HT-29 (cell line): Measurements from ENCODE around the gene TECPR2. TPM values are rescaled to one million over a fixed set of nuclear protein-coding genes. Genes with fewer than 3 reads are reported as not detected.

Experiments used
- DNase-seq: peaks from one replicate; pipeline ENCODE4 v3.0.0-alpha.2; 2015; ENCODE audit warnings: low spot score
- total RNA-seq: library from RNA; depleted of rRNA; stranded (reverse); fragments of >200 nt; shearing (Covaris generic); gene quantifications from 2 replicates; pipeline ENCODE4 v1.2.3, GENCODE V29; 2014

TECPR2 gene
- total RNA-seq, 1 experiment from 2014 or later = 8.9 TPM

DNA sequence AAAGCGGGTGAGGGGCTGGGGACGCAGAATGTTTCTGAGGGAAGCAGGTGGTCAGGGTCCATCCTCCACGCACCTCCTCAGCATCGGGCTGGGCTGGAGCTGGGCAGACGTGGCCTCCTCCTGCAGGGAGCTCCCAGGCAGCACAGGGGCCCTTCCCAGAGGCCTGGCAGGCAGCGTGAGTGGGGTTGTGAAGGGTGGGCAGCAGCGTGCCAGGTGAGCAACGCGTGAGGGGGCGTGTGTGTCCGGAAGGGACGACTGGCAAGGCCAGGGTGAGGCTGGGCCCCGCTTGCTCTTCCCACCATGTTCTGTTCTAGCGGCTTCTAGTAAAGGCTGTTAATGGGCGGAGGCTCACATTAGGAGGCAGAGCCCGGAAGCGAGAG, 129.8 kb downstream of the TECPR2 start:
- DNase-seq = no peak

DNA sequence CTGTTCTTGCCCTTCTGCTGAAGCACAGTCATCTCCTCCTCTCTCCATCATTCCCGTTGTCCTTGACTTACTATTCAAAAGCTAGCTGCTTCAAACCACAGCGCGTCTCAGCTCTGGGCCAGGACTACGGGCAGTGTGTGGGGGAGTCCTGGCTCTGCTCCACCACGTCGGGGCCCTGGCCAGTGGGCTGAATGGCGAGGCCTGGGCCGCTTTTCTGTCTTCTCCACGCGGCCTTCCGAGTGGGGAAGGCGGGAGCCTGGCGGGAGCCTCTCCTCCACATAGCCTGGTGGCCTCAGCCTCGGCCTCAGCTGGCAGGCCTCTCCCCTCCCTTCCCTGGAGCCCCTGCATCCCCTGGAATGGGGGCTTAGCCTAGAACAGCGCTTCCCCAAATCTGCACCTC, 130.4 kb downstream of the TECPR2 start:
- no peak for DNase-seq

DNA sequence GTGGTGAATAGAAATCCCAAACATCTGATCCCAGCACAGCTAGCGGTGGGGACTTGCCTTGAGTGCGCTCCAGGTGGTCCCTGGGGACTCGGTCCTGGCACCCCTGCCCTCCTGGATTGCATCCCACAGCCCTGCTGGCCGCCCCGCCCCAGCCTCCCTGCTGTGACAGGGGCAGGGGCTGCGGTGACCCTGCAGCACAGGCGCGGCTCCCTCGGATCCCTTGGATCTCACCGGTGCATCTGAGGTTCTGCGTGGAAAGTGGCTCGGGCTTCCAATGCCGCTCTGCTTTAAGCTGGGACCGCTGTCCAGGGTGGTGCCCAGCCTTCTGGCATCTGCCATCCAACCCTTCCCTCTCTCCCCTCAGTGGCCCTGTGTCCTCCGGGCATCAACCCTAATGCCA, 130.8 kb downstream of the TECPR2 start:
- DNase-seq = no peak

DNA sequence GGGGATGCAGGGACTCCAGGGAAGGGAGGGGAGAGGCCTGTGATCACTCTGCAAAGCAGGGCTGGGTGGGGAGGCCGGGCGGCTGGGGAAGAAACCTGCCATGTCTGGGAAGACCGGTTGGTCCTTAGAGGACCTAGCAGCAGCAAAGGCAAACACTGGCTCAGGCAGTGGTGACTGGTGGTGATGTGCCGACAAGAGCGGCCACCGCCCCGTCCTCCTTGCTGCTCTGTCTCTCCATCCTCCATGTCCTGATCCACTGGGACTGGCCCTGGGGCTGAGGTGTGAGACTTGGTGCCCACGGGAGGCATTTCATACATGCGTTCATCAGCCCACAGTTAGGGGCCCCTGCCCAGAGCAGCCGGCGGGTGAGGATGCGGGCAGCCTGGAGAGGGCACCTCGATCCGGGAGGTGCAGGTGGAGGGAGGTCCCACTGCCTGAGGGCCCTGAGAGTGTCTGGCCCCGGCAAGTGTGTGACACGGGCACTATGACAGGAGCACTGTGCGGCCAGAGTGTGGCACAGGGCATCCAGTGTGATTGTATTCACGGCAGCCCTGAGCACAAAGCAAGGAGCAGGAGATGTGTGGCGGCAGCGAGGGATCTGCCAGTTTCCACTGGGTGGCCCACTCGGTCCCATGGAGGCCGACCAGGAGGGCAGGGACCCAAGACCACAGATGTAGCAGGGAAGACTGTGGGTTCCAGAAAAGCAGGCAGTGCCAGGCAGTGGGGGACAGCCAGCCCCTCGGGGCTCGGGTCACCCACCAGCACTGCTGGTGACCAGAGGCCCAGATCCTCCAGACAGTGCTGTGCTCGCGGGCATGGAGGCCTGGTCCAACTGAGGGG, 133.0 kb downstream of the TECPR2 start:
- no peak for DNase-seq

DNA sequence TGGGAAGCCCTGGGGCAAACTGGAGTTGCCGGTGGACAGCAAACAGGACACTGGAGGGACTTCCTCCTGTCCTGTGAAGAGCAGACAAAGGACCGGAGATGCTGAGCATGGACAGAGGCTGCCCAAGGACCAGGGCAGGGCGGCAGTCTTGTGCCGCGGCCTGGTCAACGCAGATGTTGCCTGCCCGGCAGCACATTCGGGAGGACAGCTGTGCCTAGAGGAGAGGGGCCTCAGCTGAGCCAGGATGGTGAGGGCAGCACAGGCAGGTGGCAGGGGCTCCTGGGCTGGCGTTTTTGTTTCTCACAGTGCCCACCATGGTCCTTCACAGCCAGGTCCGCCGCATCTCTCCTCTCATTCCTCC, 133.6 kb downstream of the TECPR2 start:
- DNase-seq = no peak

DNA sequence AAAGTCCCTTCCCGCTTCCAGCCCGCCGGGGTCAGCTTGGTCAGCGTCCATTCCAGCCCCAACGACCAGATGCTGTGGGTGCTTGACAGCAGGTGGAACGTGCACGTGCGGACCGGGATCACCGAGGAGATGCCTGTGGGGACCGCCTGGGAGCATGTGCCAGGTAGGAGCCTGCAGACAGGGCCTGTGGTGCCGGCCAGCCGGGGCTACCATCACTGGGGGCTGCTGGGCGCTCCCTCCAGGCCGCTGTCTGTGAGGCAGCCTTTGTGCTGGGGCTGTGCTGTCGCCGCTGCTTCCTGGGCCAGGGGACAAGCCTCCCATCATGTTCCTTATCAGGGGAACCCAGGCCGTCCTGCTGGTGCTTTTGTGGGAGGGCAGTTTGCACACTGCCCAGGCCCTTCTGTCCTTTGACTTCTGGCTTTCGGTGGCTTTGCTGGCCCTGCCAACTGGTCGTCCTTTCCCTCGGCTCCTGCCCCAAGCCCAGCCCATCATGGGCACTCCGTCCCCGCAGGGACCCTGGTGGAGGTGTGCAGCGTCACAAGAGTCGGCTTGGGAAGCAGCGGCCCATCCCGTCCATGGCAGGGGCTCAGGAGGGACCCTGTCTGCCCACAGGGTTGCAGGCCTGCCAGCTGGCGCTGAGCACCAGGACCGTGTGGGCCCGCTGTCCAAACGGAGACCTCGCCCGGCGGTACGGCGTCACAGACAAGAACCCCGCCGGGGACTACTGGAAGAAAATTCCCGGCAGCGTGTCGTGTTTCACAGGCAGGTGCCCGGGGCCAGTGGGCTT, 134.4 kb downstream of the TECPR2 start:
- no peak for DNase-seq

DNA sequence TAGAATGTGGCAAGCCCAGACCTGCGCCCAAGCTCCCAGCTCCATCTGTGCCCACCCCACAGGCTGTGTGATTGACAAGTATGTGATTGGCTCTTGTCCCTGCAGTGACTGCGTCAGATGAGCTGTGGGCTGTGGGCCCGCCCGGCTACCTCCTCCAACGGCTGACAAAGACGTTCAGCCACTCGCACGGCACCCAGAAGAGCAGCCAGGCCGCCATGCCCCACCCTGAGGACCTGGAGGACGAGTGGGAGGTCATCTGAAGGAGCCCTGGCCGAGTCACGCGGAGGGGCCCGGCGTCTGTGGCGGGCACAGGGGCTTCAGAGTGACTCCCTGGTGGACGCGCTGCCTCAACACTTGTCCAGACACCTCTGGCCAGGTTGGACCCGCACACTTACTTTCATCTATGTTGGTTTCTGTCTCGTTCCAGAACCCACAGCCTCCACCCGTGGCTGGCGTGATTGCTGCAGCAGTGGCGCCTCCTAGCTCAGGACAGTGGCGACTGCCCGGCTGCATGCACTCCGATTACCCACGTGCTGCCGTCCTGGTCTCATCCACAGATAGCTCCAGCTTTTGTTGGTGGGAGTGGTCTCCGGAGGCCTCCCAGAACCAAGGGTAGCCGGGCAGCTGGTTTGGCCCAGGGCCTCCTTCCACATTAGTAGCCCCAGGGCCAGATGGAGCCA, 135.4 kb downstream of the TECPR2 start:
- DNase-seq = no peak

DNA sequence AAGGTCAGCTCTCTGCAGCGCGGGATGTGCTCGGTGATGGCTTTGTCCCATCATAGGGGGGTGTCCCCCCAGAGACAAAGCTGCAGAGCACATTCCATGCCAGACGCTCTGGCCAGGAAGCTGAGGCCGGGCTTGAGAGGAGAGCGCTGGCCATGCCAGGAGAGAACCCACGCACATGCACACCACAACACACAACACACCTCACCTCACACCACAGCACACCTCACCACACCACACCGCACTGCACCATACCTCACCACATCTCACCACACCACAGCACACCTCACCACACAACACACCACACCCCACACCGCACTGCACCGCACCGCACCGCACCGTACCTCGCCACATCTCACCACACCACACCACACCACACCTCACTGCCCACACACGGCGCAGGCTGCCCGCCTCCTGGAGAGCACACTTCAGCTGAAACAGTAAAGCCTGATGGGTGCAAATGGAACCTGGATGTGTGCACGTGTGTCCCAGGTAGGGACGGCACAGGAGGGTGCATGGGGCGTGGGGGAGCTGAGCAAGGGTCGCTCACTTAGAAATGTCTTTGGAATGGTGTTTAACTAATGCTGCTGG, 136.0 kb downstream of the TECPR2 start:
- no peak for DNase-seq

DNA sequence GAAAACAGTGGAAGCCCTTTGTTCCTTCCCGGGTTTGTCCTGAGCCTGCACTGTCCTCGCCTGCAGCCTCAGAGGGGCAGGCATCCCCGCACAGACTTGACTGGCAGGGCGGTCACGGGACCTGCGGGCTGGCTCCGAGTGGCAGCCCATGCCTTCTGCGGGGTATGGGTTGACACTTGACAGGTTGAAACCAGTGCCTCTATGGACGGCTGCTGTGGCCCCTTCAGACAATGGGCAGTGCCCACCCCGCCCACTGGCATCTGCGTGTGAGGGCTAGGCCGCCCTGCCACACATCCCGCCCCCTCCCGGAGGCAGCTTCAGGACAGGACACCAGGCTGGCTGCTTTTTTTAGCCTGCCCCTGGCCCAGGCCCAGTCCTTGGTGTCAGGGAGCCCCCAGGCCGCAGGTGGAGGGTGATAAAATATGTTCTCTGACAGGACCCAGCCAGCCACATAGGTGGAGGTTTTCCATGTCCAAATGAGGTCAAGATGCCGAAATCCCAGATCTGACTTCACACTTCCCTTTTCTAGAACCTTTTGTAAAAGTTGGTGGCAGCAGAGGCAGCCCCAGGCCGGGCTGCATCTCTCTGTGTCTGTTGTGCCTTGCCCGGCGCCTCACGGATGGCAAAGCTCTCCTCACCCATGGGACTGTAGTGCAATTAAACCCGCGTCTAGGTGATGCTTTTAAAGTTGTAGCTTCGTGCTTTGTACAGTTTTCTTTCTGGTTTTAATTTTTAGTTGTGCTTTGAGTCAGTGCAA, 136.8 kb downstream of the TECPR2 start:
- DNase-seq = no peak

DNA sequence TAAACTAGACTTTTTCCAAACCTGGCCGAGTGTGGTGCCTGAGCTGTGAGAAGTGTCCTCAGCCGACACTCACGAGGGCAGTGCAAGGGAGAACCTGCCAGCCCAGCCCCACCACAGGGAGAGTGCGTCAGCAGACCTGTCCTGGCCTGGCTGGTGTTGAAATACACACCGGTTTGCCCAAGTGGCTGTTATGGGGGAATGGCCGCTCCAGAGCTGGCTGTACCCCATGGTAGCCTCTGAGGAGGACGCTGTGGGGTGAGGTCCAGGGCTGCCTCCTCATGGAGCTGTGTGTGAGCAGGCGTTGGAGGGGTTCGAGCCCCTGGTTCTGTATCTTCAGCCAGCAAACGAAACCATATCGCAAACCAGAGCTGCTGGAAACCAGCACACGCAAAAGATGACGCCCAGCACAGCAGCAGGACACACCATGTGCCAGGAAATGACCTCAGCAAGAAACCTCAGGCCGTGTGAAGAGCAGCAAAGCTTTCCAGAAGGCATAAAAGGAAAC, 137.5 kb downstream of the TECPR2 start:
- no peak for DNase-seq

DNA sequence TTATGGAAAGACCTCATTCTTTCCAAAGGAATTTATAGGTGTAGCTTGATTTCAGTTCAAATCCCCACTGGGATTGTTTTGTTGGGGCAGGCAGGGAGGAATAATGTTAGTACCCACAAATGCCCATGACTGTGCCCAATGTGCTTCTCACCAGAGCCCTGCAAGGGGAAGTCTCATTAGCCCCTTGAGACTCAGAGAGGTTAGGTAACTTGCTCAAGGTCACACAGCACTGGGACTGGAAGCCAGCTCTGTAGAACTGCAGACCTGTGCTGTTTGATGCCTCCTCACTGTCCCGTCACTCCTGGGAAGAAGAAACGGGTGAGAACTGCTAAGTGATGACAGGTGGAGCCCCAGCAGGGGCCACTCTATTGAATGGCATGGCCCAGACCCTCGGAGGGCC, 138.0 kb downstream of the TECPR2 start:
- DNase-seq = no peak

DNA sequence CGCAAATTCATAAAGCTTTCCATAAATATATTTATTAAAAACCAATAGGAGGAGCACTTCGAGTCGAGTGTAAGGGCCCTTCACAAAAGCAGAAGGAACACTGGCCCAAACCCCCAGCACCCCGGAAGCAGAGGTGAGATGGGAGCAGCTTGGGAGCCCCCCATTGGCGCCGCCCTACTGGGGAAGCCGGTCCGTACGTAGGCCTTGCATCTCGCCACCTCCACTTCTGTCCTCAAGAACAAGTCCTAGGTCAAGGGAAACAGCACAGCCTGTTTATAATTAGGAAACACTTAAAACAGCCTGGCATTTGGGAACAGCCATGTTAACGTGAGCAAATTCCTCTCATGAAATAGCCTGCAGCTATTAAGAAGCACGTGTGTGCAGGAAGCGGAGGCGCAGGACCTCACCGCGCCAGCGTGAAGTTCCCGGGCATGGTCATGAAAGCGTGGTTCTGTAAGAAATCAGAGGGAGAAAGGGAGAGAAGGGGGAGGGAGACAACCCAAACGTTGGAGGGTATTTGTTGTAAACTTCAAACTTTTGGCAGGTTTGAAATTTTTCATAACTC, 139.1 kb downstream of the TECPR2 start:
- no peak for DNase-seq

DNA sequence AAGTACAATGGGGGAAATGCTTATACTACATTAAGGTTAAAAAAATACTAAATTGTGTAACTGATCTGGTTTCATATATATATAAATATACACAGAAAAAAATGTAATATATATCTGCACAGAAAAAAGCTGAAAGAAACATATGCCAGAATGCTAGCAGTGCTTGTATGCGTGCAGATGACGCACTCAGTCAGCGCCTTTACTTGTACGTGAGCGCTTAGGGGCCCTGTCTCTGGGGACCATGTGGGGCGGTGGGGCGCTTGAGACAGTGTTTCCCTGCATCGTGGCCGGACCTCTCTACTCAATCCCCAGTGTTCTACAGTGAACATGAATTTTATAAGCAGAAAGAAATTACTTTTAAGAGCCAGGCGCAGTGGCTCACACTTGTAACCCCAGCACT, 139.8 kb downstream of the TECPR2 start:
- DNase-seq = no peak

DNA sequence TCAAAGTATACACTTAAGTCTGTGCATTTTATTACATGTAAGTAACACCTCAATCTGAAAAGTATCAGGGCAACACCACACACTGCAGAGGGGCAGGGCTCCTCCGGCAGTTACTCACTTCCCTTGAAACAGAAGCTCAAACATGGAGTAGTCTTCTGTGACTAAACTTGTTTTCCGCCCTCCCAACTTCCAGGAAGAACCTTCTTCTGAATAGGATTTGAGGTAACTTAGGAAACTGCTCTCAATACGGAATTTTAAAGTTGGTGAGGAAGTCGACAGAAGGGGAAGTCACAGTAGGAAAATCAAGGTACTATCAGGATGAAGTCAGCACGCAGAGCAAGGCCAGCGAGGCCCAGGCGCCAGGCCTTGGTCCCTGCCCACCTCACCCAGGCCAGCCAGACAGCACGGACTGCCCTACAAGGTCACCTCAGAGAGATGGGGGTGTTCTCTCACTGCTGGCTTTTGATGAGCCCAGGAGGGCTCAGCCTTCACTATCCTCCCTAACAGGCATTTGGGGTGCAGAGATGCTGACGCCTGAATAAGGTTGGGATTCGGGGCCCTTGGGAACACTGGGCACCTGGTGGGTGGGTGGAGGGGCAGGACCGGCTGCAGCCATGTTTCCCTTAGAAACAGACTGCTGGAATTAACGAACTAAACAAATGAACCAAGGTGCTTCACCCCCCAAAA, 141.0 kb downstream of the TECPR2 start:
- DNase-seq = no peak

DNA sequence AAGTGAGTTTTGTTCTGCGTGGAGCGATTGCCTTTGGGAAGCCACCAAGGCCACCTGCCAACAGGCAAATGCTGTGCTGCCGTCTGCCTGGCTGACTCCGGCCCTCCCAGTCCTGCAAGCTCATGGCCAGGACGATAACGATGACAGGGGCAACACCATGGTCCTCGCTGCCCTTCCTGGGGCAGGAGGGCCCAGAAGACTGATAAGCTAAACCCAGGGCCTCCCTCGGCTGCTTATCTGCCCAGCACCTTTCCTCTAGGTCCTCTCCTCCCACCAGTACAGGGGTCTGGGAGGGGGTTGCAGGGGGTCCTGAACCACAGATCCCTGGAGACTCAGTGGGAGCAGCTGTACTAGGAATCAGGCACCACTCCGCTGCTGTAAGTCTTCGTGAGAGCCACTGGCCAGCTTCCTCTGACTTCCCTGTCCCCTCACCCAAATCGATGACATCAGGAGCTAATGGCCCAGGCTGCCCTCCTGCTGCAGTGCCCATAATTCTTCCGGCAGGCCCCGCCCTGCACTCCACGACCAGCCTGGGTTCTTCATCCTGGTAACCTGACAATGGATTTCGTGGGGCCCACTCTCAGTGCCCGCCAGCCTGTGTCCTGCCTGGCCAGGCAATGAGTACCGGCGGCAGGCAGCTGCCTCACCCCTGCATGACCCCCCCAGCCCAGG, 141.7 kb downstream of the TECPR2 start:
- no peak for DNase-seq

DNA sequence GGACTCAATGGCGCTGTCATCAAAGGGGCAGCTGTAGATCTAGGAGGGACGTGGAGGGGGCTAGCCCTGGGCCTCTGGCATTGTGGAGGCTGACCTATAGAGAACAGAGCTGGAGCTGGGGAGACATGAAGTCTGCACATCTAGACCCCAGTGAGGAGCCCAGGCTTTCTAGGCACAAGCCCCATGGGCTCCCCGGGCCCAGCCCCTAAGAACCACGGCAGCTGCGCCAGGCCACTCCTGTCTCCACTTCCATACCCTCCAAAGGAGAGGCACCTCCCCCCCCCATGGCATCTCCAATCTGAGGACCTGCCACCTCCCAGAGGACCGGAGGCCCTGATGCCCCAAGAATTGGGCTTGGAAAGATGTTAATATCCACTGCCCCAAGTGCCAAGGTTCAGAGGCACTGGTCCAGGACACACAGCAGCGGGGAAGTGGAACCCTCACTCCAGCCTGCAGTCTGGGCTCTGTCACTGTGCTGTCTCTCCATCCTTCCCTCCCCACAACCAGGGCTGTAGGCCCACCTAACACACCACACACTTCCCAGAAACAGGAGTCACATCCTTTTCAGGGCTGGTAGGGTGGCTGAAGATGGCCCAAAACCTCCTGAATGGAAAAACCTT, 142.4 kb downstream of the TECPR2 start:
- DNase-seq = no peak

DNA sequence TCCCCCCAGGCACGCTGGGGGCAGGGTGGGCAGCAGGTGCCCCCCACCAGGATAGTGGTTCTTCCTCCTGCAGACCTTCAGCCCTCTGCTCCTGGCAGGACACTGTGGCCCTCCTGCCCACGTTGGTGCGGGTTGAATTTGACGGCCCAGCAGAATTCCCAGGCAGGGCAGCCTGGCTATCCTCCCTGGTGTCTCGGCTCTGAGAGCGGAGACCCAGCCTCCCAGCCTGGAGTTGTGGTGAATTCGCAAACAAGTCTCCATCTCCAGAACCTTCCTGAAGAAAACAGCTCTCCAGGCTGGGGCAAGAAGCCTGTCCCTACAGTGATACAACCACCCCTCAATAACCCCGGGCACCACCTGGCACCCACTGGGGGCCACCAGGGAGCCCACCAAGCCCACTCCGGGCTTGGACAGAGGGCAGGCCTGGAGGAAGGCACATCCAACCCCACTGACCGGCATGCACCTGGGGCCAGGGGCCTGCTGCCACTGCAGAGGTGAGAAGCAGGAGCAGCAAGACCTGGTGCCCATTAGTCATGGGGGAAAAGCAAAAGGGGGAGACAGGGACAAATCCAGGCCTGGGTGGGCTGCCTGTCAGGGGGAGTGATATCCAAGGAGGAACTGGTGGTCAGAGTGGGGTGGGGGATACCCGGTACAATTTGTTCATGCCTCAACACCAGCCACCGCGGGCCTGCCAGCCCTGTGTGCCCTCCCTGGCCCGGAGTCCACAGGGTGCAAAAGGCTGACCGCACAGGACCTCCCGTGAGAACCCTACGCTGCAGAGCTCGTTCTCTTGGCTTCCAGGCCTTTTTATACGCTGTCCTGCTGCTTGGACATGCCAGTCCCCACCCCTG, 143.3 kb downstream of the TECPR2 start:
- DNase-seq = no peak

DNA sequence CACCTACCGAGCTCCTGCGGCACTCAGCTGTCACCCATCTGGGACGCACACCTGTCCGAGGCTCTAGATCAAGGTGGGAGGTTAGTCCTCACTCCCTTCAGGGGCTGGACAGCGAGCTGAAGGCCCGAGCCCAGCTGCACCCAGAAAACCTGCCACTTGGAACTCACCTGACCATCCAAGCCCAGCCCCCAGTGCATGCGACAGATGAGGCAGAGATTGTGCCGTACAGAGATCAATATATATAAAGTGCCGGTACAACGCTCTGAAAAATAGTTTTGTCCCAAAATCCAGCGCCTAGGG, 143.8 kb downstream of the TECPR2 start:
- DNase-seq = no peak
